SK-N-SH (cell line): ENCODE data around the gene MEI1. TPM values are rescaled to one million over a fixed set of nuclear protein-coding genes. Genes with fewer than 3 reads are reported as not detected.

Source experiments
- CTCF ChIA-PET: fragments of 300-600, 350-600 bp; formaldehyde crosslinking; extraction: SDS; loops from one replicate; lab custom pipeline; 2021; lab: Yijun Ruan, JAX
- POLR2A ChIA-PET: fragments of 350-600 bp; sonication (Branson Sonifier 250); formaldehyde crosslinking; extraction: SDS; loops from one replicate; lab custom pipeline; 2020; ENCODE audit warnings: antibody characterized with exemption, inconsistent platforms; lab: Yijun Ruan, JAX
- DNase-seq: peaks from one replicate; pipeline ENCODE4 v3.0.0; 2012
- H2AFZ ChIP-seq: fragments of 200-600 bp; sonication (generic); 2 replicates; pipeline ENCODE4 v1.8.1; 2016; ENCODE audit warnings: antibody characterized with exemption, mild to moderate bottlenecking, low read depth
- H3F3A ChIP-seq: fragments of 200-600 bp; sonication (generic); replicated peaks from 2 replicates; pipeline ENCODE3; 2016; ENCODE audit warnings: antibody characterized with exemption, mild to moderate bottlenecking; ENCODE audit not compliant: insufficient read depth
- H3K27ac ChIP-seq, 2 experiments: fragments of 200-500 bp in 1 of 2; fragments of 200-600 bp in 1 of 2; sonication (Bioruptor generic) in 1 of 2; sonication (generic), shearing (Covaris generic) in 1 of 2; 2 replicates each; pipeline versions ENCODE4 v1.5.1 to v1.6.1; 2014 to 2016; ENCODE audit warnings: low read depth in 2 of 2, inconsistent platforms in 1 of 2, low read length in 1 of 2, mild to moderate bottlenecking in 1 of 2, mixed read lengths in 1 of 2
- H3K27me3 ChIP-seq: fragments of 200-600 bp; sonication (generic), shearing (Covaris generic); 2 replicates; pipeline ENCODE4 v1.6.1; 2016; ENCODE audit warnings: mixed run types; ENCODE audit not compliant: insufficient read depth
- H3K36me3 ChIP-seq, 2 experiments: fragments of 200-500 bp in 1 of 2; fragments of 200-600 bp in 1 of 2; sonication (Bioruptor generic) in 1 of 2; sonication (generic) in 1 of 2; replicated peaks in 1 of 2; 2 replicates each; pipeline versions ENCODE3 to v1.5.1; 2014 to 2016; ENCODE audit warnings: low read length in 1 of 2, mild to moderate bottlenecking in 1 of 2; ENCODE audit not compliant: insufficient read depth in 2 of 2, control insufficient read depth in 1 of 2
- H3K4me1 ChIP-seq, 2 experiments: fragments of 200-500 bp in 1 of 2; fragments of 200-600 bp in 1 of 2; sonication (Bioruptor generic) in 1 of 2; sonication (generic), shearing (Covaris generic) in 1 of 2; 2 replicates each; pipeline versions ENCODE4 v1.5.1 to v1.6.1; 2014 to 2016; ENCODE audit warnings: low read depth in 1 of 2, low read length in 1 of 2, mixed run types in 1 of 2; ENCODE audit not compliant: insufficient read depth in 2 of 2, control insufficient read depth in 1 of 2
- H3K4me2 ChIP-seq: fragments of 200-600 bp; sonication (generic), shearing (Covaris generic); 2 replicates; pipeline ENCODE4 v1.6.1; 2017; ENCODE audit warnings: mixed run types
- H3K4me3 ChIP-seq, 2 experiments: fragments of 200-500 bp in 1 of 2; fragments of 200-600 bp in 1 of 2; sonication (Bioruptor generic) in 1 of 2; sonication (generic), shearing (Covaris generic) in 1 of 2; 2 replicates each; pipeline versions ENCODE4 v1.5.1 to v1.8.1; 2014 to 2016; ENCODE audit warnings: low read depth in 2 of 2, inconsistent platforms in 1 of 2, low read length in 1 of 2, mild to moderate bottlenecking in 1 of 2, mixed read lengths in 1 of 2, moderate library complexity in 1 of 2
- H3K79me2 ChIP-seq: fragments of 200-600 bp; sonication (generic); 2 replicates; pipeline ENCODE4 v1.8.1; 2017; ENCODE audit warnings: mild to moderate bottlenecking; ENCODE audit not compliant: insufficient read depth
- H3K9ac ChIP-seq: fragments of 200-600 bp; sonication (generic); 2 replicates; pipeline ENCODE4 v1.6.1; 2017; ENCODE audit warnings: mixed run types
- H3K9me2 ChIP-seq: fragments of 200-600 bp; sonication (generic); 2 replicates; pipeline ENCODE4 v1.6.1; 2017; ENCODE audit warnings: mixed run types
- H3K9me3 ChIP-seq: fragments of 200-600 bp; sonication (generic); 2 replicates; pipeline ENCODE4 v1.6.1; 2017; ENCODE audit warnings: mixed run types, mild to moderate bottlenecking, moderate library complexity
- H4K20me1 ChIP-seq: fragments of 200-600 bp; sonication (generic); 2 replicates; pipeline ENCODE4 v1.6.1; 2017; ENCODE audit warnings: mild to moderate bottlenecking, mixed run types; ENCODE audit not compliant: insufficient read depth
- CHD2 ChIP-seq: fragments of 150-350 bp; IDR thresholded peaks from 2 replicates; pipeline ENCODE4 v1.6.1; 2018; ENCODE audit warnings: low read length; ENCODE audit not compliant: partially characterized antibody
- CTCF ChIP-seq: fragments of 200-600 bp; sonication (generic); IDR thresholded peaks from 2 replicates; pipeline ENCODE4 v1.6.1; 2017; ENCODE audit warnings: antibody characterized with exemption, mild to moderate bottlenecking, moderate library complexity
- FOXM1 ChIP-seq: IDR thresholded peaks from 2 replicates; pipeline ENCODE4 v1.4.0; 2012; ENCODE audit warnings: low read depth, mild to moderate bottlenecking
- JUND ChIP-seq: IDR thresholded peaks from 2 replicates; pipeline ENCODE4 v1.4.0; 2012
- RAD21 ChIP-seq: IDR thresholded peaks from 2 replicates; pipeline ENCODE4 v1.6.1; 2012; ENCODE audit warnings: mild to moderate bottlenecking, low read length
- SMC3 ChIP-seq: IDR thresholded peaks from 2 replicates; pipeline ENCODE4 v1.6.1; 2012; ENCODE audit warnings: low read depth, low read length, improper control_type of control experiment
- WGBS: methylation state at CpG from one replicate; pipeline ENCODE4 v1.1.6; 2017; ENCODE audit warnings: low lambda C conversion rate; 5-methylcytosine and 5-hydroxymethylcytosine counted together
- polyA plus RNA-seq, 3 experiments: library from polyadenylated mRNA; depleted of rRNA; stranded (reverse); fragments of >200 nt; gene quantifications; 2 replicates each; pipeline ENCODE4 v1.2.3, GENCODE V29; 2012

The MEI1 gene
- polyA plus RNA-seq, 1 of the 3 experiments (the other 2 are of a cell fraction): not detected

- POLR2A ChIA-PET: no interaction called here
- no peaks in the 10 kb centered on the region for H3K36me3 ChIP-seq
- no peaks in the 10 kb centered on the region for H4K20me1 ChIP-seq
- no peak overlapping the region for H2AFZ ChIP-seq
- TF ChIP-seq JUND: no peak
- H3K27me3 ChIP-seq: no peaks in the 10 kb centered on the region; the same call in 1 of the 2 replicates
- WGBS: 23% methylated on average over 3 of the region's 3 CpGs
- no peak overlapping the region for H3K4me2 ChIP-seq
- no peaks in the 10 kb centered on the region for H3K79me2 ChIP-seq
- no peaks in the 10 kb centered on the region for H3K9me2 ChIP-seq
- H3K9me3 ChIP-seq: no peaks in the 10 kb centered on the region
- no peak overlapping the region for H3K4me3 ChIP-seq
- H3F3A ChIP-seq: no peaks in the 10 kb centered on the region
- H3K9ac ChIP-seq: no peak overlapping the region
- no peak overlapping the region for H3K27ac ChIP-seq
- H3K4me1 ChIP-seq: no peaks in the 10 kb centered on the region
- CTCF ChIA-PET: interaction anchor here (0.9 to 2.5 kb wide), 13 partner anchors 10 to 195 kb away, joined by 3 to 19 read pairs (median 4); no protein-coding TSS in a partner anchor
- no peak for DNase-seq
These were observed 46.7 kb downstream of the MEI1 start for GRCh38 chr22:41745968-41746367.

GRCh38 chr22:41746567-41747400, 47.5 kb downstream of the MEI1 start:
- Histone ChIP-seq H3K79me2 (no peaks in the 10 kb centered on the region), H3K9me3 (no peaks in the 10 kb centered on the region), H2AFZ (no peak overlapping the region), H3F3A (no peaks in the 10 kb centered on the region), H3K27me3 (no peaks in the 10 kb centered on the region; the same call in 1 of the 2 replicates), H3K27ac (no peak overlapping the region), H4K20me1 (no peaks in the 10 kb centered on the region), H3K36me3 (no peaks in the 10 kb centered on the region), H3K9me2 (no peaks in the 10 kb centered on the region), H3K4me3 (peak overlapping the region in 1 of 2 experiments; percentile 19; a peak in 1 of 4 replicates), H3K9ac (no peak overlapping the region), H3K4me2 (no peak overlapping the region), H3K4me1 (no peaks in the 10 kb centered on the region)
- CTCF ChIA-PET: interaction anchor here (0.6 to 2.5 kb wide), 23 partner anchors 11 to 301 kb away, joined by 3 to 19 read pairs (median 3); no protein-coding TSS in a partner anchor
- TF ChIP-seq CHD2: no peak
- peak; percentile 62 for TF ChIP-seq SMC3
- TF ChIP-seq FOXM1: no peak
- peak; percentile 65 for TF ChIP-seq RAD21
- peak; percentile 55 for TF ChIP-seq CTCF
- POLR2A ChIA-PET: no interaction called here
- 20% methylated on average over 1 of the region's 3 CpGs for WGBS
- DNase-seq: peak; percentile 55
